ENCODE results near the gene SPOCK2. TPM values are rescaled to one million over a fixed set of nuclear protein-coding genes. Genes with fewer than 3 reads are reported as not detected.

The SPOCK2 gene
- total and polyA plus RNA-seq, 2 of the 13 experiments (the other 11 are each of a cell fraction or from before 2014, with no cell fraction given) = 8.6 to 30.6 TPM

DNA sequence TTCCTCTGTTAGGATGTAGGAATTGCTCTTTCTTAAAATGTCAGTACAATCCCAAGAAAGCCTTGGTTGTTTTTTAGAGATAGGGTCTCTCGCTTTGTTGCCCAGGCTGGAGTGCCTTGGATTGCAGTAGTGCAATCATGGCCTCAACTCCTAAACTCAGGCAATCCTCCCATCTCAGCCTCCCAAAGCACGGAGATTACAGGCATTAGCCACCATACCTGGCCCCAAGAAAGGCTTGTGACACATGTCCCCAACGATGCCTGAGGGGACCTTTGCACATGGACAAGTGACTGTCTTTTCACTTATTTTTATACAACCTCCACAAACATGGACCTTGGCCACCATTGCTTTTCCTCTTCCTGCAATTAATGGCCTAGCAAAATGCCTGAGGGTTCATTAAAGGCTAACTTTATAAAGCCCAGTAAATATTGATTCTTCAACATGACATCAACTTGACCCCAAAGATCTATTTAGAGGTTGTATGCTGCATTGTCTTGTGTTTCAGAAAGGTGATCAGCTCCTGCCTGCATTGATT lies 10.0 kb upstream of the SPOCK2 start (continued):
- no peak for TF ChIP-seq SOX6 (IDR thresholded peaks at IDR 0.05)
- peak; percentile 99 for TF ChIP-seq SOX6 (CRISPR knock-in tag; IDR thresholded peaks at IDR 0.05)
- no peak for TF ChIP-seq MIER3 (CRISPR knock-in tag; IDR thresholded peaks at IDR 0.05; ENCODE audit: borderline replicate concordance)
- TF ChIP-seq, protein P1, sequence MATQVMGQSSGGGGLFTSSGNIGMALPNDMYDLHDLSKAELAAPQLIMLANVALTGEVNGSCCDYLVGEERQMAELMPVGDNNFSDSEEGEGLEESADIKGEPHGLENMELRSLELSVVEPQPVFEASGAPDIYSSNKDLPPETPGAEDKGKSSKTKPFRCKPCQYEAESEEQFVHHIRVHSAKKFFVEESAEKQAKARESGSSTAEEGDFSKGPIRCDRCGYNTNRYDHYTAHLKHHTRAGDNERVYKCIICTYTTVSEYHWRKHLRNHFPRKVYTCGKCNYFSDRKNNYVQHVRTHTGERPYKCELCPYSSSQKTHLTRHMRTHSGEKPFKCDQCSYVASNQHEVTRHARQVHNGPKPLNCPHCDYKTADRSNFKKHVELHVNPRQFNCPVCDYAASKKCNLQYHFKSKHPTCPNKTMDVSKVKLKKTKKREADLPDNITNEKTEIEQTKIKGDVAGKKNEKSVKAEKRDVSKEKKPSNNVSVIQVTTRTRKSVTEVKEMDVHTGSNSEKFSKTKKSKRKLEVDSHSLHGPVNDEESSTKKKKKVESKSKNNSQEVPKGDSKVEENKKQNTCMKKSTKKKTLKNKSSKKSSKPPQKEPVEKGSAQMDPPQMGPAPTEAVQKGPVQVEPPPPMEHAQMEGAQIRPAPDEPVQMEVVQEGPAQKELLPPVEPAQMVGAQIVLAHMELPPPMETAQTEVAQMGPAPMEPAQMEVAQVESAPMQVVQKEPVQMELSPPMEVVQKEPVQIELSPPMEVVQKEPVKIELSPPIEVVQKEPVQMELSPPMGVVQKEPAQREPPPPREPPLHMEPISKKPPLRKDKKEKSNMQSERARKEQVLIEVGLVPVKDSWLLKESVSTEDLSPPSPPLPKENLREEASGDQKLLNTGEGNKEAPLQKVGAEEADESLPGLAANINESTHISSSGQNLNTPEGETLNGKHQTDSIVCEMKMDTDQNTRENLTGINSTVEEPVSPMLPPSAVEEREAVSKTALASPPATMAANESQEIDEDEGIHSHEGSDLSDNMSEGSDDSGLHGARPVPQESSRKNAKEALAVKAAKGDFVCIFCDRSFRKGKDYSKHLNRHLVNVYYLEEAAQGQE (IDR thresholded peaks at IDR 0.05; ENCODE audit: borderline replicate concordance in 1 of 2, low read depth in 1 of 2, low read length in 2 of 2) = peak in 1 of 2 experiments; percentile 37; a peak in 1 of 4 replicates
- peak; percentile 64; the same call in 1 of the 2 replicates for TF ChIP-seq ZNF878 (CRISPR knock-in tag; IDR thresholded peaks at IDR 0.05)
- TF ChIP-seq, protein P2, sequence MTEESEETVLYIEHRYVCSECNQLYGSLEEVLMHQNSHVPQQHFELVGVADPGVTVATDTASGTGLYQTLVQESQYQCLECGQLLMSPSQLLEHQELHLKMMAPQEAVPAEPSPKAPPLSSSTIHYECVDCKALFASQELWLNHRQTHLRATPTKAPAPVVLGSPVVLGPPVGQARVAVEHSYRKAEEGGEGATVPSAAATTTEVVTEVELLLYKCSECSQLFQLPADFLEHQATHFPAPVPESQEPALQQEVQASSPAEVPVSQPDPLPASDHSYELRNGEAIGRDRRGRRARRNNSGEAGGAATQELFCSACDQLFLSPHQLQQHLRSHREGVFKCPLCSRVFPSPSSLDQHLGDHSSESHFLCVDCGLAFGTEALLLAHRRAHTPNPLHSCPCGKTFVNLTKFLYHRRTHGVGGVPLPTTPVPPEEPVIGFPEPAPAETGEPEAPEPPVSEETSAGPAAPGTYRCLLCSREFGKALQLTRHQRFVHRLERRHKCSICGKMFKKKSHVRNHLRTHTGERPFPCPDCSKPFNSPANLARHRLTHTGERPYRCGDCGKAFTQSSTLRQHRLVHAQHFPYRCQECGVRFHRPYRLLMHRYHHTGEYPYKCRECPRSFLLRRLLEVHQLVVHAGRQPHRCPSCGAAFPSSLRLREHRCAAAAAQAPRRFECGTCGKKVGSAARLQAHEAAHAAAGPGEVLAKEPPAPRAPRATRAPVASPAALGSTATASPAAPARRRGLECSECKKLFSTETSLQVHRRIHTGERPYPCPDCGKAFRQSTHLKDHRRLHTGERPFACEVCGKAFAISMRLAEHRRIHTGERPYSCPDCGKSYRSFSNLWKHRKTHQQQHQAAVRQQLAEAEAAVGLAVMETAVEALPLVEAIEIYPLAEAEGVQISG (CRISPR knock-in tag; IDR thresholded peaks at IDR 0.05) = no peak
- no peak for TF ChIP-seq ZNF468 (CRISPR knock-in tag; IDR thresholded peaks at IDR 0.05)
- no peak for TF ChIP-seq ZSCAN30 (CRISPR knock-in tag; IDR thresholded peaks at IDR 0.05)
- no peak for TF ChIP-seq SRSF4 (IDR thresholded peaks at IDR 0.05; ENCODE audit: low read depth, low read length, poor library complexity, severe bottlenecking)
- TF ChIP-seq KLF16 (CRISPR knock-in tag; IDR thresholded peaks at IDR 0.05) = peak in 1 of 2 experiments; percentile 56; a peak in 2 of 4 replicates
- TF ChIP-seq BRD4 (CRISPR knock-in tag; IDR thresholded peaks at IDR 0.05) = no peak
- no peak for TF ChIP-seq ZNF660 (CRISPR knock-in tag; IDR thresholded peaks at IDR 0.05; ENCODE audit: borderline replicate concordance, low read depth)
- no peak for TF ChIP-seq PCBP1 (IDR thresholded peaks at IDR 0.05; ENCODE audit: borderline replicate concordance, low read depth, low read length)
- TF ChIP-seq RXRA (CRISPR knock-in tag; IDR thresholded peaks at IDR 0.05) = peak; percentile 97
- TF ChIP-seq ZNF430 (CRISPR knock-in tag; IDR thresholded peaks at IDR 0.05) = peak; percentile 57; the same call in 1 of the 2 replicates
- peak; percentile 50; the same call in 1 of the 2 replicates for TF ChIP-seq ELF1 (CRISPR knock-in tag; IDR thresholded peaks at IDR 0.05)
- TF ChIP-seq ZNF33A (CRISPR knock-in tag; IDR thresholded peaks at IDR 0.05; ENCODE audit: borderline replicate concordance) = no peak
- TF ChIP-seq ZNF543 (CRISPR knock-in tag; IDR thresholded peaks at IDR 0.05) = no peak
- TF ChIP-seq ZNF772 (CRISPR knock-in tag; IDR thresholded peaks at IDR 0.05) = 0 out of 2 replicates have a peak, but pooled peaks have one; percentile 14
- TF ChIP-seq FOXA3 (CRISPR knock-in tag; IDR thresholded peaks at IDR 0.05) = peak; percentile 97
- TF ChIP-seq RORA (CRISPR knock-in tag; IDR thresholded peaks at IDR 0.05) = no peak
- no peak for TF ChIP-seq ZNF557 (CRISPR knock-in tag; IDR thresholded peaks at IDR 0.05)
- TF ChIP-seq JARID2 (CRISPR knock-in tag; IDR thresholded peaks at IDR 0.05; ENCODE audit: insufficient replicate concordance) = no peak
- no peak for TF ChIP-seq RARG (CRISPR knock-in tag; IDR thresholded peaks at IDR 0.05; ENCODE audit: low read depth)

Measured in HepG2 (cell line).